GM18502 (cell line): ENCODE results near the gene OR2AE1.

Experiments used
- ATAC-seq: cut with Tn5 transposase; IDR thresholded peaks from one replicate; pipeline ENCODE4 v1.9.1; 2021; ENCODE audit warnings: mild to moderate bottlenecking; ENCODE audit not compliant: unreplicated experiment, poor library complexity

The OR2AE1 gene

GRCh38 chr7:99863847-99864440 is 12.9 kb downstream of the OR2AE1 start:
- ATAC-seq: no peak

DNA sequence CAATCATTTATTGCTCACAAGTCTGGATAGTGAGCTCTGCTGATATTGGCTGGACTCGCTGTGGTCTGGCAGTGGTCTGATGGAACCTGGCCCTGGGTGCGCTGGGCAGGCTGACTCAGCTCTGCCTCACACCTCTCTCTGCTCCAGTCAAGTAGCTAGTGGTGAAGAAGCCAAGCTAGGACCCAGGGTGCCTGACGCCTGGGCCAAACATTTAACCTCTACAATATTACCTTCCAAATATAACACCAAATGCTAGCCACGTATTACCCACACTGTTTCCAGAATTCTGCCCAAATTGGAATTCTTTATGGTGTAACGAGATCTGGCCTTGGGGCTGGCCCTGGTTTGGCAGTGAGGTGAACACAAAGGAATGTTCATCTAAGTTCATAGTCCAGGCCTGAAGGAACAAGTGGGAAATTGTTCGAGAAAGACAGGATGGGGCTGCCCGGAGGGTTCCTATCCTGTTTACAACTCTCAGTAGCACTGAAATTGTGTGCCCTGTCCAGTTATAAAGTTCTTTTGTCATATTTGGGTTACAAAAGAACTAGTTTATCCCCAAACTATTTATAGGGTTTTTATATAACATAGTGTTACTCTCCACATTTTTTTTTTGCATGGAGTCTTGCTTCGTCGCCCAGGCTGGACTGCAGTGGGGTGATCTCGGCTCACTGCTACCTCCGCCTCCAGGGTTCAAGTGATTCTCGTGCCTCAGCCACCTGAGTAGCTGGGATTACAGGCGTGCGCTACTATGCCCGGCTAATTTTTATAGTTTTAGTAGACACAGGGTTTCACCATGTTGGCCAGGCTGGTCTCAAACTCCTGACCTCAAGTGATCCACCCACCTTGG is 16.3 kb downstream of the OR2AE1 start:
- ATAC-seq: no peak

DNA sequence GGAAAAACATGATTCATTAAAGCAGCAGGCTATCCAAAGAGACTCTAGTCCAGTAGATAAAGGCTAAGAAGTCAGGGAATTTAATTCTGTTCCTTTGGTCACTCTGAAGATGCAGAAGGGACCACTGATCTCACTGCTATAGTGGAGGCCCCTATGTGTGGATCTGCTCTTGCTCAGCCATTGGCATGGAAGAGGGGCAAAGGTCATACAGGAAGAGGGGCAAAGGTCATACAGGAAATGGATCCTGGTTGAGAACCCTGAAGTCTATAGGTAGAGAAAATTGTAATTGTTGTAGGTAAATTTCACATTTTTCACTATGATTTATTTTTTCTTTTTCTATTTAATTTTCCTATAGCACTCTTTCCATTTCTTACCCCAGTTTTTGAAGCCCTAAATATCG is 21.6 kb downstream of the OR2AE1 start:
- ATAC-seq: no peak

GRCh38 chr7:99848420-99849216 is 28.2 kb downstream of the OR2AE1 start:
- no peak for ATAC-seq

- no peak for ATAC-seq
These were observed 32.5 kb downstream of the OR2AE1 start for GRCh38 chr7:99844328-99844727.

GRCh38 chr7:99843808-99844207 is 33.0 kb downstream of the OR2AE1 start:
- no peak for ATAC-seq

GRCh38 chr7:99842926-99843325 is 33.9 kb downstream of the OR2AE1 start:
- ATAC-seq: no peak

- no peak for ATAC-seq
These were observed 36.5 kb downstream of the OR2AE1 start for GRCh38 chr7:99840136-99840869.

DNA sequence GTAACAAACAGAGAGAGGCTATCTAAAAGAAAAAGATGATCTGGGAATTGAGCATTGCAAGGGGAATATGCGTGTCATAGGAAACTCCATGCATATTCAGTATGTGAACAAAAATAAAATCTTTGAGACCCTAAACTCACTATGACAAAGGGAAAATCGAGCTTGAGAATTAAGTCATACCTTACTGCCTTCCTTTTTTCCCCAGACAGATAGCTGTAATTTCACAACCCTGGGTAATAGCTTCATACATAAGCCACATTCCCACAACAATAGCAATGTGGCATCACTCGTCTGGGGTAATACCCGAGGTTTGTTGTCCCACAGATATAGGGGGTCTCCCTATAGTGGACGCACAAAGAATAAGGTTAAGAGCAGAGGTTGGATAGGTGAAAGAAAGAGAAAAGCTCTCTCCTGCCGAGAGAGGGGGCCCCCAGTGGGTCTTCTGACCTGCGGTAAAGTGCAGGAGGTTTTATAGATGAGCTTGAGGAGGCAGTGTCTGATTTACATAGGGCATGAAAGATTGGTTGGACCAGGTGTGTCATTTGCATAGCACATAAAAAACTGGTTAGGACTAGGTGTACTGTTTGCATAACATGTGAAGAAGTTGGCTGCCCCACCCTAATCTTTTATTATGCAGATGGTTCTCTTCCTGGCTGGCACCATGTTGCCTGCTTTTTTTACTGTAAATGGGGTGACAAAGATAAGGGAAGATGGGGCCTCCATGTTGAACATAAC is 37.4 kb downstream of the OR2AE1 start:
- ATAC-seq: no peak

- no peak for ATAC-seq
These were observed 39.0 kb downstream of the OR2AE1 start for GRCh38 chr7:99837649-99838361.

DNA sequence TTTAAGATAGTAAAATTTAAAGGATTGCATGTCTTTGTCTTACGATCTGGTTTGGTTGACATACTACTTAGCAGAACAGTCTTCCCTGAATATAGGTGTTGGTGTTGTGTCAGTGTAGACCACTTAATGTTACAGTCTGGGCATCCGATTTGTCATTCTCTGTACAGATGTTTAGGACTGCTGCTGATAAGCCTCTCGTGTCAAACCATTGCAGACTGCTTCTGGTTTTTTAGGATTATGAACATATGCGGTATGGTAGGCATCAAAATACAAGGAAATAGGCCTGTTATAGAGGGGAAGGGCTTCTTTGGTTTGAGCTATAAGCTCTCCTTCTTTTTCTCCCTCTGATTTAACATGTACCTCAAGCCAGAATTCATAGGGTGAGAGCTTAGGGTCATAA is 41.6 kb downstream of the OR2AE1 start:
- no peak for ATAC-seq

DNA sequence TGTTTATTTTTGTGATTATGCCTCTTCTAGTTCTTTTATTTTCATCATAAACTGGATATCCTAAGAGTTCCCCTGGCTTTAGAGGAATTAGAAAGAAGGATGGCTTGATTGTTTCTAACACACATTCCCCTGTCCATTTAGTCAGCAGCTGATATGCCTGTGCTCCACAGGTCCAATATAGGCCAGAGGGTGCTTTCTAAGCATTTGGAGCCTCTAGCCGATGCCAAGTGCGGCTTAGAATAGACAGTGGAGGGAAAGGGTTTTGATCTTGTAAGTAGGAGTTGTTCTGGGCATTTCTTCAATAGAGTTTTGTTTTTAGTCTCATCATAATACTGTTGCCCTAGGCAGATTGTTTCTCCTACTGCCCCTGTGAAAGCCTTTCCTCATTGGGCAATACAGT is 42.5 kb downstream of the OR2AE1 start:
- ATAC-seq: no peak

- ATAC-seq: no peak
These were observed 43.5 kb downstream of the OR2AE1 start for GRCh38 chr7:99833289-99833877.

- no peak for ATAC-seq
These were observed 45.2 kb downstream of the OR2AE1 start for GRCh38 chr7:99831595-99831994.

- ATAC-seq: no peak
These were observed 47.2 kb downstream of the OR2AE1 start for GRCh38 chr7:99829524-99830160.

DNA sequence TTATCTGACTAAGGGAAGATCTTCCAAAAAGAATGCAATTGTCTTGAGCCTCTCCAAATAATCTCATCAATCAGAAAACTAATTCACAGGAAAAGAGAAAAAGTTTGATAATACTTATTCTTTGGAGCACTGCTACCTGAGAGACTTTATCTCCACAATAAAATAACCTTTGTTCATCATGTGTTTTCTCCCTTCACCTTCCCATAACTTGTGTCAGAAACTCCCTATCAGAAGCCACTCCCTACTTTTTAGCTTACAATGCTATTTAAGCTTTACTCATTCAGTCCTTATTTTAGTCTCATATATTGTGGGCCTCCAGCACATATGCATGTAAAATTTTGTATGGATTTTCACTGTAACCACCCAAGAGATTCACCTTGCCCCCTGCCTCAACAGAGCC is 48.0 kb downstream of the OR2AE1 start:
- ATAC-seq: no peak

- ATAC-seq: no peak
These were observed 49.6 kb downstream of the OR2AE1 start for GRCh38 chr7:99827040-99827778.
